ENCODE data around the gene TNXB. TPM values are rescaled to one million over a fixed set of nuclear protein-coding genes. Genes with fewer than 3 reads are reported as not detected.

The TNXB gene
- total RNA-seq, 1 experiment from 2014 or later = 0.37 TPM

DNA sequence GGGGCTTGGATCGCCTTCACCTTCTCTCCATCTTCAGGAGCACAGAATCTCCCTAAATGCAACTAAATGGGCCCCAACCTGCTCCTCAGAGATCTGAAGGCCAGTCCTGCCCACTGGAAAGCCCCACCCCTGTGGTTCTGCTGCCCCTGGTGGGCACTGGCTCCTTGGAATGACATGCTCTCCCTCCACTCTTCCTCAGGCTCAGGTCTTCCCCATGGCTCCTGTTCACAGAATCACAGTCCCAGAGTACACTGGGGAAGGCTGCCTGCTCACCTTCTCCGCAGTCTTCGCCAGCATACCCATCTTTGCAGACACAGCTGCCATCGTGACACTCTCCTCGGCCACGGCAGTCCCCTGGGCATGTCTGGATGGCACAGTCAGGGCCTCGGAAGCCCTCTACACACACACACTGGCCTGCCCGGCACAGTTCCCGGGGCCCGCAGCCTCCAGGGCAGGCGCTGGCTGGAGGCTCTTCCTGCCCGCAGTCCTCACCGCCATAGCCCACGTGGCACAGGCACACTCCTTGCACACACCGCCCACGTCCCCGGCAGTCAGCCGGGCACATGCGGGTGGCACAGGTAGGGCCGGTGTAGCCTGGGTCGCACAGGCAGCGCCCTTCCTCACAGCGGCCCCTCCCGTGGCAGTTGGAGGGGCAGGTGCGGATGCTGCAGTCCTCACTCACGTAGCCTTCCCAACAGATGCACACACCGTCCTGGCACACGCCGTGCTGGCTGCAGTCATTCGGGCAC lies 13.6 kb downstream of the TNXB start:
- in situ Hi-C loops (cut with HindIII; ENCODE audit: low pct_unique_long_range_greater_than_20kb, low sequenced_read_pairs) = no loop called here
- no peak for DNase-seq (ENCODE audit: low read depth, low spot score)

DNA sequence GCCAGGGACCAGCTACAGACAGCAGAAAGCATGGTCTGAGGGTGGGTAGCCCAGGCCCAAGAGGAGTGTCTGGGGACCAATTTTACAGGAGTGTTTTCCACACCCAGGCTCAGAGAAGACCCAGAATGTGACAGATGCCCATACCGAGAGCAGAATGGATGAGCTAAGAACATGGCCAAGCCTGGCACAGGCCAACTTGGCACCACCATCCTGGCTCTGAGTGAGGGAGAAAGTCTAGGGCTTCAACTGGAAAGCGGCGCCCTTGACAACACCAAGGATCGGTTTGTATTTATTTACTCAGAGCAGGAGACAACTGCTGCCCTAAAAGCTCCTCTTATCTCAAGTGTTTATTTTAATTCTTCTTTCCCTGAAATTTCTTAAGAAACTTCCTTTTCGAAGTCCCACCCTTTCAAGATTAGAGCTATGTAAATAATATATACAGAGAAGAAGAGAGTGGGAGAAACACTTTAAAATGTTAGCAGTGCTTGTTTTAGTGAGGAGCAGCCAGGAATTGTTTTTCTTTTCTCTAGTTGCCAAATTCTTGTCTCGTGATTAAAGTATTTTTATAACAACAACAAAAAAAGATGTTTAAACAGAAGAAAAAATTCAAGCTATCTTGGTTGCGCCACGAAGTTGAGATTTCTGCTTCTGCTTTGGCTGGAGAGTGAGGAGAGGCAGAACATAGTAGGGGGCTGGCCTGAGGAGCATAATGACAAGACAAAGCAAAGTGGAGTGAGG lies 16.2 kb downstream of the TNXB start:
- in situ Hi-C loops (cut with HindIII; ENCODE audit: low pct_unique_long_range_greater_than_20kb, low sequenced_read_pairs) = no loop called here
- DNase-seq (ENCODE audit: low read depth, low spot score) = no peak

DNA sequence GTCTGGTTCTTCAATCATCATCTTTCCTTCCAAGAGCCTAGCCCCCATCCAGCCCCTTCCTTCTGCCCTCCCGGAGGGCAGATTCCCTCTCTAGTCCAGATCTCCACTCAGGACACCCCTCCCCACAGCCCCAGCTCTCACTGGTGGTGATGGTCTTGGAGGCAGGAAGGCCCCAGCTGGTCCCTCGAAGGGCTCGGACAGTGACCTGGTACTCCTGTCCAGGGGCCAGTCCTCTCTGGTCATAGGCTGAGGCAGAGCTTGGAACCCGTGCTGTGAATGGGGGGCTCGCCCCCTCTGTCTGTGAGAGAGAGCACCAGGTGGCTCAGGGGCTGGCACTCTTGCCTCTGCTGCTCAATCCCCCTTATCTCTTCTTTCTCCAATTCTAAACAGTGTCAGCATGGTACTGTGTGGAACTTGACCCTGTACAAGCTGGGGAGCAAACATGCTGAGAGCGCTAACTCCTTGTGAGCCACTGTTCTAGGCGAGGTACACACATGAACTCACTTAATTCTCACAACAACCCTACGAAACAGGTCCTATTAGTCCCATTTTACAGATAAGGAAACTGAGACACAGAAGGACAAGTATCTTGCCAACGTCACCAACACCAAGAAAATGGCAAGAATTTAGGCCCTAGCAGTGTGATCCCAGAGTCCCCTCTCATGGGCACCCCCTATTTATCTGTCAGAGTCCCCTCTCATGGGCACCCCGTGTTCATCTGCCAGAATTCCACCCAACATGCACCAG lies 19.9 kb downstream of the TNXB start:
- in situ Hi-C loops (cut with HindIII; ENCODE audit: low pct_unique_long_range_greater_than_20kb, low sequenced_read_pairs) = no loop called here
- no peak for DNase-seq (ENCODE audit: low read depth, low spot score)

DNA sequence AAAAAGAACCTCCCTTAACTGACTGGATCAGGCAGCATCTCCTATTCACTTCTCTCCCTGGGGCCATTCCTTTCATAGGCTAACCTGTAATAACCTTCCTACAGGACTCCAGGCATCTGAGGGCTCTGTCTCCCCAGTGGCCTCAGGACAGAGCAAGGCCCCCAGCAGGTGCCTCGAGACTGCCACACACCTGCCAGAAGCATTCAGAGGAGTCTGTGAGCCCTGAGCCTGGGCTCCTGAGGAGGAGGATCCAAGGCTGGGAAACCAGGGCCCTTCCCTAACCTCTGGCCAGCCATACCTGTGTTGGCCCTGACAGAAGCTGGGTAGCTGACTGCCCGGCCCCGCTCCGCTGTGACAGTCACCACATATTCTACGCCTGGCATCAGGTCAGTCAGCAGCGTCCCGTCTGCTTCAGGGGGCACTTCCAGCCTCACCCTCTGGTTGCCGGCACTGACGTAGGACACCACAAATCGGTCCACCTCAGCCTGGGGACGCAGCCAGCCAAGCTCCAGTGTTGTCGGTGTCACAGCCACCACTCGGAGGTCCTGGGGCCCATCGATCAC lies 20.6 kb downstream of the TNXB start:
- DNase-seq (ENCODE audit: low read depth, low spot score) = no peak
- in situ Hi-C loops (cut with HindIII; ENCODE audit: low pct_unique_long_range_greater_than_20kb, low sequenced_read_pairs) = no loop called here

DNA sequence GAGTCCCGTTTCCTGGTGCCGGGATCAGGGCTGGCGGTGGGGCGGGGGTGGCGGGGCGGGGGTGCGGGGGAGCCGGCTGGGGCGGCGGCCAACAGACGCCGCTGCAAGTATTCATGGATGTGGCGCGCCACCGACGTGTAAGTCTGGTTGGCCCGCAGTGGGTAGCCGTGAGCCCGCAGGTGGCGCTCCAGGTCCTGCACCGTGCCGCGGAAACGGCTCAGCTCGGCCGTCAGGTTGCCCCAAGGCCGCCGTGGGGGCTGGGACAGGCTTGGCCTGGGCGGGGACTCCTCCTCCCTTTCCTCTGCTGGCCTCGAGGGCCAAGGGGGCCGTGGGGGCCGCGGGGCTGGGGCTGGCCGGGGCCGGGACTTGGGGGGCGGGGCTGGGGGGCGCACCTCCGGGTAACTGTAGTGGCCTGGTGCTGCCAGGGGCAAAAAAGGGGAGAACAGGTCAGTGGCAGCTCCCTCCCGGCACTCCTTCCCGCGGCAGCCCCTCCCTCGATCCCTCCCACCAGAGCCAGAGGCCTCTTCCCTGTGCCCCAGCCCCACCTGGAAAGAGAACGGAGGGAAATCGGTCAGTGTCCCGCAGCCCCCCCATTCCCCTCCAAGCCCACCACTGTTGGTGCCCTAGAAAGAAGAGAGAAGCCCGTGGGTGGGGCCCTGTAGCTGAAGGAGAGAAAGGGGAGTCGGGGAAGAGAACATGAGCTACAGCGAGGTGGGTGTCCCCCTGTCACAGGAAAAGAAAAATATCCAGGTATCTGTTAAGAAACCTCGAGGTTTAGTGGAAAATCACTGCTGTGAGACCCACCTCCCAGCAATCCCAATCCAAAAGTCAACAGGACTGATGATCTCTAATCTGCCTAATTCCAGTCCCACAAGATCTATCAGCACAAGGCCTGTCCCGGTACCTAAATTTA lies 21.3 kb downstream of the TNXB start:
- in situ Hi-C loops (cut with HindIII; ENCODE audit: low pct_unique_long_range_greater_than_20kb, low sequenced_read_pairs) = no loop called here
- DNase-seq (ENCODE audit: low read depth, low spot score) = peak; percentile 56

DNA sequence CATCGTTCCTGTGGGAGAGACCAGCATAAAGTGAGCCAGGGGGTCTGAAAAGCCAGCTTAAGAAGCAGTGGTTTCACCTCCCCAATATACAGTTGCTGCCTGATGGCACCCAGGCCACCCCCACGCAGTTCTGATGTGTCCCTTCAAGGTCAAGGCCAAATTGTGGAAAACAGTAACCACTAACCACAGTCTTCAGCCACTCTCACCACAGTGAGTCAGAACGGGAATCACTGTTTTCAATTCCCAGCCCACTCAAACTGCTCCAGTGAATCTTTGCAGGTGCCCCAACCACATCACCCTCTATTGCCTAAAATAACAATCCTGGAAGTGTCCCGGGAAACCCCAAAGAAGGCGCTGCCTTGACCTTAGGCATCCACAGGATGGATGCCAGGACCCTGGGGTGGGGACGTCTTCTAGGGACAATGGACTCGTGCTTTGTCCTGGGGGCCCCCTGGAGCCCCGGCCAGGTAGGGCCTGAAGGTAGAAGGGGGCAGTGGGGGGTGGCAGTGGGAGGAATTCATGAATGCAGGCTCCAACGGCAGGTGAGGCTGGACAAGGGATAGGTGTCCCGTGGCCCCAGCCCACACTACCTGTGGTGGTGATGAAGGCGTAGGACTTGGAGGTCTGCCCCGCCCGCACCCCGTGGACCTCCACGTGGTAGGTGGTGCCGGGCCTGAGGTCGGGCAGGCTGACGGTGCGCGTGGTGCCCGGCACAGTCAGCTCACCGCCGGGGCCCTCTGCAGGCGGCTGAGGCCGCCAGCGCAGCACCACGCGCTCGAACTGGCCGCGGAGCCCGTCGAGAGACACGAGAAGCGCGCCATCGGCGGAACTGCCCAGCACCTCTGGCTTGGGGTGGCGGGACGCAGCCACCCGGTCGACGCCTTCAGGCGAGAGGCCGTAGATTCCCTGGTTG lies 22.2 kb downstream of the TNXB start:
- no peak for DNase-seq (ENCODE audit: low read depth, low spot score)
- in situ Hi-C loops (cut with HindIII; ENCODE audit: low pct_unique_long_range_greater_than_20kb, low sequenced_read_pairs) = no loop called here

DNA sequence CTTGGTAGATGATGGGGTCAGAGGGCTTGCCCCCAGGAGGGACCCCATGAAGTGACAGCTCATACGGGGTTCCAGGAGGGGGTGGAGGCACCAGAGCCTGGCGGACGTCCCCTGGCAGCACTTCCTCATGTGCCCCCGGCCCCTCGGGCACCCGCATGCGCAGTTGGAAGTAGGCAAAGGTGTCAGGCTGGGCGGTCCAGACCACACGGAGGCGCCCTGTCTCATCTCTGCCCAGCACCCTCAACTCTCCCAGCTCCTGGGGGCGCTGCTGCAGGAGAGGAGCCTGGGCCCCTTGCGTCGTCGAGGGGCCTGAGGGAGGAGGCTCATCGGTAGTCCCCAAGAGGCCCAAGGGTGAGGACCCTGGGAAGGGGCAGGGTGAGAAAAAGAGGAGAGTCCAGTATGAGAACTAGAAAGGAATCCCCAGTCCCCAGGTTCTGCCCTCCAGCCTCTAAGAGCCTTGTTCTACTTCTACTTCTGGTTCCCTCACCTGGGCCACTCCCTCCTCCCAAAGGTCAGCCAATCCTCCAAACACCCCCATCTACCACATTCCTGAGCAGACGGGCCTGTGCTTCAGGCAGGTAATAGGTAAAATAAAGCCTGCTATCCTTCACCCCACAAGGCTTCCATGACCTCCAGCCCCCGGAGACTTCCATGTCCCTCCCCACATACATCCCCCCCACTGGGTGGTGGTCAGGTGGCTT lies 23.2 kb downstream of the TNXB start:
- in situ Hi-C loops (cut with HindIII; ENCODE audit: low pct_unique_long_range_greater_than_20kb, low sequenced_read_pairs) = no loop called here
- DNase-seq (ENCODE audit: low read depth, low spot score) = no peak

DNA sequence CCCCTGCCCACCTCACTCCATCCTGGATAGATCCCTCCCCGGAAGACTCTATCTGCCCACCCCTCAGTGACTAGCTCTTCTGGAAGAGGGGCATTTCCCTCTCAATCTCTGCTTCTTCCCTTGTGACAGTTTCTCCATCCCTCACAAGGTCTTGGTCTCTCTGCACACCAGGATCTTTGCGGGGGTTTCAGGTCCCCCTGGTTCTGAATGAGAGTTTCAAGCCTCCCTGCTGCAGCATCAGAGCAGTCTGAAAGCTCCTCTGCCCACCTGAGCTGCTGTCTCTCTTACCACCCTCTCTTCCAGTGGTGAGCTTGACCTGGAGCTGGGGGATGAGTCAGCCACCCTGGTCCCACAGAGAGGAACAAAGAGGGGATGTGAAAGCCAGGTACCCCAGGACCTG lies 24.4 kb downstream of the TNXB start:
- in situ Hi-C loops (cut with HindIII; ENCODE audit: low pct_unique_long_range_greater_than_20kb, low sequenced_read_pairs) = no loop called here
- DNase-seq (ENCODE audit: low read depth, low spot score) = no peak

DNA sequence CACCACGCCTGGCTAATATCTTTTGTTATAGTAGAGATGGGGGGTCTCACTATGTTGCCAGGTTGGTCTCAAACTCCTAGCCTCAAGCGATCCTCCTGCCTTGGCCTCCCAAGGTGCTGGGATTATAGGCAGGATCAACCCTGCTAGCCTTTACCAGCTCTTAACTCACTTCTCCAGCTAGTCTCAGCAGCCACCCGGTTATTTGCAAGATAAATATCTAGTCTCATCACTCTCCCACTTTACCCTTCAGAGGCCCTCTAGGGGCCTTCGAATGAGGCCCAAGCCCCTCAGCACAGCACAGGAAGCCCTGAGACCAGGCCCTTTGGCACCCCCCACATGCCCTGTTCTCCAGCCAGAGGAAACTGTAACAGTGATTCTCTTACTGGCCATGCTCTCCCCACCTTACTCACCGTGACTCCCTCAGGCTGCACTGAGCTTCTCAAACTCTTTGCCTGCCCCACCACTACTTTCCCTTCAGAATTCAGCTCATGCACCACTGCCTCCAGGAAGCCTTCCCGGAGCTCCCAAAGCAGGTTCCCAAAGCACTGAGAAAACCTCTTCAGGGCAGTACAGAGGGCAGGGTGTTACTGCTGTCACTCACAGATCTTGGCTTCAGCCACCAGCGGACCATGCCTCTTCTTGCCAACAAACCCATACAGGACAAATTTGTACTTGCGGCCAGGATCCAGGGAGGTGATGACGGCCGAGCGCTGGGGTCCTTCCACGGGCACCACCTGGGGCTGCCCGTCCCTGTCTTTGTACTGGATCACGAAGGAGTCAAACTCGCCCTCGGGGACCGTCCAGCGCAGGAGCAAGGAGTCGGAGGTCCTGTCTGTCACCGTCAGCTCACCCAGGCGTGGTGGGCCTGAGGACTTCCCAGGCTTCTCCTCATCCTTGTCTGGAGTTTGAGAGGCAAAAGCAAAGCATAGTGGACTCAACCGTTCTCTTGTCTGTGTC lies 25.0 kb downstream of the TNXB start:
- in situ Hi-C loops (cut with HindIII; ENCODE audit: low pct_unique_long_range_greater_than_20kb, low sequenced_read_pairs) = no loop called here

DNA sequence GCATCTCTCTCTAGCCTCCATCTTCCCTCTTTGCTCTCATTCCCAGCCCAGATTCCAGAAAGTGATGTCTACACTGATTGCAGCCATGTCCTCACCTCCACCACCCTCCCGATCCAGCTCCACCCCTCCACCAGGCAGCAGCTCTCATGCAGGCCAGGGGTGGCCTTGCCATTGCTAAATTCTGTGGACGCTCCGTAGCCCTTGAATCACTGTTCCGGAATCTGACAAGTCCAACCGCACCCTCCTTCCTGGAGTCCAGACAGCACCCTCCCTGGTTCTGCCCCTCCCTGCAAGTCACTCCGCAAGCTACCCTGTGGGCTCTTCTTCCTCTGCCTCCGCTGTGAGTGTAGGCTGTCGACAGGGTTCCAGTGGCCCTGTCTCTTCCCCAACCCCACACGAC lies 26.2 kb downstream of the TNXB start:
- in situ Hi-C loops (cut with HindIII; ENCODE audit: low pct_unique_long_range_greater_than_20kb, low sequenced_read_pairs) = no loop called here
- DNase-seq (ENCODE audit: low read depth, low spot score) = no peak

More for the DNA sequence above, 25.0 kb downstream of the TNXB start:
- DNase-seq (ENCODE audit: low read depth, low spot score) = no peak

DNA sequence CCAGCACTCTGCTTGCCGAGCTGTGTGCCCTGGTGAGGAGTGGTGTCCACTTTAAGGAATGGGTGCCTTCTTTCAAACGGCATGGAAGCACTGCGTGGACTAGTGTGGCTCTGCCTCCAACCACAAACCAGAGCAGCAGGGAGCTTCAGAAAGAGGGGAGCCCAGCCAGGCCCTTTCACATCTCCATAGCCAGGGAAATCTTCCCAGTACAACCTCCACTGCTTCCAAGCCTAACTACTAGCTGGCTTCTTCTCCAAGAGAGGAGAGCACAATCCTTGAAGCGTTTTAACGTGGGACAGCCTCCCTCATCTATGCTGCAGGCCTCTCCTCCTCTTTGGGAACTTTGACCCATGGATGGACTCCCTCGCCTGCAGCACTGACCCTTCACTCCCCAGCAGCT lies 26.7 kb downstream of the TNXB start:
- no peak for DNase-seq (ENCODE audit: low read depth, low spot score)
- in situ Hi-C loops (cut with HindIII; ENCODE audit: low pct_unique_long_range_greater_than_20kb, low sequenced_read_pairs) = no loop called here

DNA sequence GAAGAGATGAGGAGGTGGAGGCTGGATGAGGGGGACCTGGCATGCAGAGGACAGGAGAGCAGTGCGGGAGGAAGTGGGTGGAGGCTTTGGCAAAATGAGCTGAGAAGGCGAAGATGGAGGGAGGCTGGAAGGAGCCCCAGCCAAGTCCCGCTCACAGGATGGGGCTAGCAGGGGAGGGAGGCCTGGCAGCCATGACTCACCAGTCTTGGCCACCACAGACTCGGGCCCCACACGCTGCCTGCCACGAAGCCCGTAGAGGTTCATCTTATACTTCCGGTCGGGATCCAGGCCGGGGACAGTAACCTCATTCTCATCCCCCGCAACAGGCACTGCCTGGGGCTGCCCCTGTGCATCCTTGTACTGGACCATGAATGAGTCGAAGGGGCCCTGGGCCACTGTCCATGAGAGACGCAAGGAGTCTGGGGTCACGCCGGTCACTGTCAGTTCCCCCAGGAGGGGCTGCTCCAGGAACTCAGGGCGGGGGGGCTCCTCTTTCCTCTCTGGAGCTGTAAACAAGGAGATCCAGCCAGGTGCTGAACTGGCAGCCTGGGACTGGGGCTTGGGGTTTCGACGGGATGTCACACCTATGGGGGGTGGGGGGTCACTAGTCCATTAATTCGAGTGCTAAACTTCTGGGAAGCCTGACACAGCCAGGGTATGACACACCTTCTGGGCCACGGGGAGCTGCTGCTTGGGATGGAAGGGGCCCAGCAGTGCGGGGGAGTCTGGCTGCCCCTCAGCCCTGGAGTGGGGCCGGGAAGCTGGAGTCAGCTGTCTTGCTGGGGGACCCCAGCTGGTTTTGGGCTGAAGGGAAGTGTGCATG lies 27.8 kb downstream of the TNXB start:
- no peak for DNase-seq (ENCODE audit: low read depth, low spot score)
- in situ Hi-C loops (cut with HindIII; ENCODE audit: low pct_unique_long_range_greater_than_20kb, low sequenced_read_pairs) = no loop called here

DNA sequence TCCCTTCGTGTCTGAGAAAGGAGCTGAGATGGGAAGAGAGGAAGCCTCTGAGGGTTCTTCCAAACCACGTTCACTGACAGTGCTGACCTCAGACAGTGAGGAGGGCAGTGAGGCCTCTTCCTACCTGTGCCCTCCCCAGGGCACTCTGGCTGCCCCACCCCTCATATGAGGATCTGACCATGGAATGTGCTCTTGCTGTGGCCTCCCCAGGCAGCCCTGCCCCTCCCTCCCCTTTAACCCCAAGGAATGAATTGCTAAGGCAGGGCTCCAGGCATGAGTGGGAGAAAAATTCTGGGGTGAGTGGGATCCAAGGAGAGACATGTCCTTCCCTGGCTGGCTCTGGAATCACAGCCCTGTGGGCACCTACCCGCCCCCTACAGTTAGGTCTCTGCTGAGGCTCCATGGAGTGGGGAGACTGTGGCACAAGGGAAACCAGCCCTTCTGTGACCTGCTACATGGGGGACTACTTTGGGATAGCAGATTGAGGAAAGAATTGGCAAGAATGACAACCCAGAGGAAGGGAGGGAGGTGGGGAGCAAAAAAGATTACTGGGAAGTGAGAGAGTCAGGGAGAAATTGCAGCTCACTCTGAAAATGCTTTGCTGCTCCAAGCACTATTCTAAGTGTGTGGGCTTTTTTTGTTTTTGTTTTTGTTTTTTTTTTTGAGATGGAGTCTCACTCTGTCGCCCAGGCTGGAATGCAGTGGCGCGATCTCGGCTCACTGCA lies 29.4 kb downstream of the TNXB start:
- in situ Hi-C loops (cut with HindIII; ENCODE audit: low pct_unique_long_range_greater_than_20kb, low sequenced_read_pairs) = no loop called here
- DNase-seq (ENCODE audit: low read depth, low spot score) = no peak
